ENCODE measurements around the gene HNRNPM.

- TF ChIP-seq TSHZ2 (CRISPR knock-in tag; IDR thresholded peaks at IDR 0.05) (no peak), CSRNP3 (CRISPR knock-in tag; IDR thresholded peaks at IDR 0.05) (no peak), RARB (CRISPR knock-in tag; IDR thresholded peaks at IDR 0.05) (no peak), PPARA (CRISPR knock-in tag; IDR thresholded peaks at IDR 0.05; ENCODE audit: borderline replicate concordance) (no peak), ESRRG (CRISPR knock-in tag; IDR thresholded peaks at IDR 0.05) (no peak), ZFP30 (CRISPR knock-in tag; IDR thresholded peaks at IDR 0.05) (no peak), PATZ1 (CRISPR knock-in tag; IDR thresholded peaks at IDR 0.05; ENCODE audit: borderline replicate concordance) (no peak), OSR1 (CRISPR knock-in tag; IDR thresholded peaks at IDR 0.05) (no peak), CREB5 (CRISPR knock-in tag; IDR thresholded peaks at IDR 0.05; ENCODE audit: low read depth) (no peak), ZC3H10 (CRISPR knock-in tag; IDR thresholded peaks at IDR 0.05) (no peak), ARNTL (CRISPR knock-in tag; IDR thresholded peaks at IDR 0.05; ENCODE audit: borderline replicate concordance, low read depth) (no peak)
Observed at GRCh38 chr19:8441725-8442544, 2.8 kb upstream of the HNRNPM start.

Measured in SK-N-SH treated with all-trans-retinoic acid at 6 μM for 48 hours (cell line).